Effector CD4-positive, alpha-beta T cell (primary cell): ENCODE results near the gene UBE2QL1. TPM values are rescaled to one million over a fixed set of nuclear protein-coding genes. Genes with fewer than 3 reads are reported as not detected.

Source experiments
- DNase-seq: peaks from one replicate; pipeline ENCODE4 v3.0.0-alpha.2; 2020
- total RNA-seq: gene quantifications from one replicate; lab custom pipeline; 2026; lab: John Stamatoyannopoulos, UW

The UBE2QL1 gene, protein sequence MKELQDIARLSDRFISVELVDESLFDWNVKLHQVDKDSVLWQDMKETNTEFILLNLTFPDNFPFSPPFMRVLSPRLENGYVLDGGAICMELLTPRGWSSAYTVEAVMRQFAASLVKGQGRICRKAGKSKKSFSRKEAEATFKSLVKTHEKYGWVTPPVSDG
- not detected for total RNA-seq

- no peak for DNase-seq
Measured at GRCh38 chr5:6448622-6449464, at the start of gene UBE2QL1. TSS of gene UBE2QL1 (plus strand) at chr5:6448859. CDS start at chr5:6448894, 35 bp downstream.

GRCh38 chr5:6399980-6400910 lies 48.4 kb upstream of the UBE2QL1 start:
- no peak for DNase-seq

DNA sequence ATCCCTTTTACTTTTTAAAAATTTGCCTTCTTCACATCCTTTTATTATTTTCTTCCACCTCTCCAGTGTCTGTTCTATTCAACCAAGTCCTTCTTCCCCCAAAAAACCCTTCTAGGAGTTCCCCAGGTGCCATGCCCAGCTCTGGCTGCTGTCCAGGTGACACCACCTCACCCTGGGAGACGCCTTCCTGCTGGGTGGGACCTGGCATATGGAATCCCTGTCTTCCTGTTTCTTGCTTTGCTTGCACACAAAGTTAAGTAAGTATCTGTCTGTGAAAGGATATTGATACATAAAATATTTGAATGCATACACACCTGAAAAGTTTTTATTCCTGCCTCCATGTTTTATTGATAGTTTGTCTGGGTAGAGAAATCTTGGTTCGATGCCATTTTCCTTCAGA lies 47.2 kb upstream of the UBE2QL1 start:
- DNase-seq: no peak

DNA sequence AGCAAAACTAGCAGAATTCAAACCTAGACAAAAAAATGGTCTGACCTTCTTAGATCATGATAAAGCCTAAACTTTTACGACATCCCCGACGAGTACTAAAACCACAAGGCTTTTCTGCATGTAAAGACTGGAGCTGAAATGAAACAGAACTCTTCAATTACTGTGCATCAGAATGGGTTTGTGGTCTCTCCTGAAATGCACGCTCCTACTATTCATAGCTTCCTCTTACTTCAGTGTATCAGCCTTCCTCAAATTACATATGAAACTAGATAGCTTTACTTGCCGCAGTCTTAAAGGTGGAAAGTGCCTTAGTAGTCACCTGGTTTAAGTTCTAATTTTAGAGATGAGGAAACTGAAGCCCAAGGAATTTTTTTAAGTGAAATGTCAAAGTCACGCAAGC lies 45.7 kb upstream of the UBE2QL1 start:
- no peak for DNase-seq

- DNase-seq: no peak
Measured at GRCh38 chr5:6403416-6403815, 45.2 kb upstream of the UBE2QL1 start.

GRCh38 chr5:6404129-6404528 lies 44.5 kb upstream of the UBE2QL1 start:
- no peak for DNase-seq

GRCh38 chr5:6405591-6405990 lies 43.1 kb upstream of the UBE2QL1 start:
- DNase-seq: no peak

DNA sequence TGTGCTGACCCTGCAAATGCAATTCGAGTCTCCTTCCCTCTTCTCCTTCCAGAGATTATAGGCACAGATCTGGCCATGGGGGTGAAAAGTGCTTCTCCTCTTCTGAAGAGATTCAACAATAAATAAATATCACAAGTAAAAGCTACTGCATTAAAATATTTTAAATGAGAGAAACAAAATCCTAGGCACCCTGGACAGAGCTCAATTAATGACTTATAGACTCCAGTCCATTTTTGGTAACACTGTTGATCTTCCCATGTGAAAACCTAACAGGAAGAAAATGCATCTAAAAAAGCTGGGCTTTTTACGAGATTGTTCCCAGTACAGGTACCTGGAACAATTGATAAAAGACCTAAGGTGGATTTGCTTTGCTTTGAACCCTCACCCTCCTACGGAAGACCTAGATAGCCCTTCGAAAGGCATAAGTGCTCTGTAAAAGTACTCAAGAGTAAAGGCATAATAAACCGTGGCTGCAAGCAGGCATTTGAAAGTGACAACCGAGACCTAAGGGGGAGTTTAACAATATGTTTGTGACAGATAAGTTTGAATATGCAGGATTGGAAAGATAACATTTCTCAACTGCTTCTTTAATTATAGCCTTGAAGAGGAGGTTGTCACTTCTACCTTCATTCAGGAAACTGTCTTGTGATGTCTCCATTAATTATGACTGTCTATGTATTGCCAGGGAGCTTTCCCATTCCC lies 41.0 kb upstream of the UBE2QL1 start:
- no peak for DNase-seq

- DNase-seq: no peak
Measured at GRCh38 chr5:6408260-6408596, 40.4 kb upstream of the UBE2QL1 start.

DNA sequence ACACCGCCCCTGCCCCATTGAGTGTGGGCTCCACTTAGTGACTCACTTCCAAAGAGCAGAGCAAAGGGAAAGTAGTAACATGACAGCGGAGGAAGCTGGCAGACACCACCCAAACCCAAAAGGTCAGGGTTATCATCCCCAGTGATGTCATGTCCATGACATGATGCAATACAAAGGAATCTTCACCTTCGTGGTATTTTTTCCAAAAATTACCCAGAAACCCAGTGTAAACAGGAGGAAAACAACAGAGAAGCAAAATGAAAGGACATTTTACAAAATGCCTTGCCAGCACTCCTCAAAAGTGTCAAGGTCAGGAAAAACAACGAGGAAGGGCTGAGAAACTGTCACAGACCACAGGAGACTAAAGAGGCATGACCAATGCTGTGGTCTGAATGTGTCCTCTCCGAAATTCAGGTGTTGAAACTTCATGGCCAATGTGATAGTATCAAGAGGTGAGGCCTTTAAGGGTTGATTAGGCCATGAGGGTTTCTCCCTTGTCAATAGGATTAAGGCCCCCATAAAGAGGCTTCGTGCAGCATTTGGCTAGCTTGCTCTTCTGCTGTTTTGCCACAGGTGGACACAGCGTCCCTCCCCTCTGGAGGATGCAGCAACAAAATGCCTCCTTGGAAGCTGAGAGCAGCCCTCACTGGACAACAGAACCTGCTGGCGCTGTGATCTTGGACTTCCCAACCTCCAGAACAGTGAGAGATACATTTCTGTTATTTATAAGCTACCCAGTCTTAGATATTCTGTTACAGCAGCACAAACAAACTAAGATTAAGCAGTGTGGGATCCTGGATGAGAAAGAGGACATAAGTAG lies 39.8 kb upstream of the UBE2QL1 start:
- DNase-seq: no peak

- no peak for DNase-seq
Measured at GRCh38 chr5:6410421-6410820, 38.2 kb upstream of the UBE2QL1 start.

GRCh38 chr5:6411141-6411540 lies 37.5 kb upstream of the UBE2QL1 start:
- no peak for DNase-seq

- no peak for DNase-seq
Measured at GRCh38 chr5:6412811-6413210, 35.8 kb upstream of the UBE2QL1 start.

DNA sequence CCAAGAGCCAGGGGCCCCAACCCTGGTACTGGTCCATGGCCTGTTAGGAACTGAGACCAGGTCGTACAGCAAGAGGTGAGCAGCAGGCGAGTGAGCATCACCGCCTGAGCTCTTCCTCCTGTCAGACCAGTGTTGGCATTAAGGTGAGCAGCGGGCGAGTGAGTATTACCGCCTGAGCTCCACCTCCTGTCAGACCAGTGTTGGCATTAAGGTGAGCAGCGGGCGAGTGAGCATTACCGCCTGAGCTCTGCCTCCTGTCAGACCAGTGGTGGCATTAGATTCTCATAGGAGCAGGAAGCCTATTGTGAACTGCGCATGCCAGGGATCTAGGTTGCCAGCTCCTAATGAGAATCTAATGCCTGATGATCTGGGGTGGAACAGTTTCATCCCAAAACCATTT lies 31.0 kb upstream of the UBE2QL1 start:
- DNase-seq: no peak

- no peak for DNase-seq
Measured at GRCh38 chr5:6418679-6419276, 29.9 kb upstream of the UBE2QL1 start.

DNA sequence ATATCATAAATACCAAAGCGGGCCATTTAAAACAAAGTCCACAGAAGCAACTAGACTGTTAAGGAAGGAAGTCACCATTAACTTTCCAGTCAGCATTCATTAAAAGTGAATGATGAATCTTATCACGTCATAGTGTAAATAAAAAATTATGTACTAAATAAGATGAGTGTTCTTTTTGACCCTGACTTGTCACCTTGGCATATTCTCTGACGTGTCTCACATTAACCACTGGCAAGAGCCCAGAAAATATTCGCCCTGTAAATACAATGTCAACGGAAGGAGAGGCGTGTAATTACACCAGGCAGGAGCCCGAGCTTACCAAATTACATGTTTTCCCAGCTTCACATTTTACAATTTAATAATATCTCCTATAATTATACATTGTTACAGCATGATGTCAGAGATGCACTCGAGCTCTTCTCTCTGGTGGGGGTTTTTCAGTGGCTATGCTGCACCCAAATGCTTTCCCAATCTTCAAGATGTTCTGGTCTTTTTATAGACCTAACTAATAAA lies 29.3 kb upstream of the UBE2QL1 start:
- DNase-seq: no peak

- no peak for DNase-seq
Measured at GRCh38 chr5:6423327-6424109, 25.1 kb upstream of the UBE2QL1 start.

DNA sequence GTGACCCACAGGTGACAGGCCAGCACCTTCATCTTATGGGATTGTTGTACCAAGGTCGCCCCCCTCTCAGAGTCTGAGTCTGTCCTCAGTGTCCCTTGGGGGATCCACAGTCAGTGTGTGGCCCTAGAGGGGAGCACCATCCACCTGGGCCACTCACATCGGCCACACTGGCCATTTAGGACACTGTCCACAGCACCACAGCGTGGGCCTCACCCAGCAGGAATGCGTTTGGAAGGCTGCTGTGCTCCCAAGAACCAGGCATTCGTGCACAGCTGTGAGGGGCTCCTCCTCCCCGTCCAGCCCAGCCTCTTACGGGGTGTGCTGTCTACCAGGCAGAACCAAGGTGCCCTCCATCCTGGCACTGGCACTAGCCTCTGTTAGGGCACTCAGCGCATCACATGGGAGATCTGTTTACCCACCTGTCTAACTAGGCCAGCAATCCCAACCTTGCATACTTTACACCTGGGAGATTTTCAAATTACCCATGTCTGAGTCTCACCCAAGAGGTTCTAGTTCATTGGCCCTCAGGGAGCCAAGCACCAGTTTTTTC lies 24.5 kb upstream of the UBE2QL1 start:
- no peak for DNase-seq

DNA sequence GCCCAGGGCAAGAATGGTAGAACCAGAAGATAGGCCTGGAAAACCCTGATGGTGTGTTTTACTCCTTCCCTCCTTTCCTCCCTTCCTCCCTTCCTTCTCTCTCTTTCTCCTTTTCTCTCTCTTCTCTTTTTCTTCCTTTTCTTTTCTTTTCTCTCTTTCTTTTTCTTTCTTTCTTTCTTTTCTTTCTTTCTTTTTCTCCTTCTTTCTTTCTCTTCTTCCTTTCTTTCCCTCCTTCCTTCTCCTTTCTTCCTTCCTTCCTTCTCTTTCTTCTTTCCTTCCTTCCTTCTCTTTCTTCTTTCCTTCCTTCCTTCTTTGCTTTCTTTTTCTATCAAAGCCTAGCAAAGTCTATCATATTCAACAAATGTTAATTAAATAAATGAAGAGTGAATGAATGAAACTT lies 24.0 kb upstream of the UBE2QL1 start:
- no peak for DNase-seq

- no peak for DNase-seq
Measured at GRCh38 chr5:6427694-6428093, 21.0 kb upstream of the UBE2QL1 start.
